DND-41 (cell line): ENCODE results near the gene RHAG.

Experiments used
- CTCF ChIP-seq: IDR thresholded peaks from 2 replicates; pipeline ENCODE4 v1.5.1; 2012; ENCODE audit warnings: borderline replicate concordance, low read length, moderate library complexity, mild to moderate bottlenecking; ENCODE audit not compliant: poor library complexity, severe bottlenecking; ENCODE audit errors: extremely low read depth
- EZH2 ChIP-seq: IDR thresholded peaks from 3 replicates; pipeline ENCODE4 v1.6.1; 2012; ENCODE audit warnings: borderline replicate concordance, low read depth, mild to moderate bottlenecking, moderate library complexity, low read length, inconsistent platforms; ENCODE audit not compliant: severe bottlenecking

- no peak for TF ChIP-seq CTCF
- TF ChIP-seq EZH2, result no peak
Observed at GRCh38 chr6:49647476-49647875, 10.8 kb upstream of the RHAG start.
